GM12874 (cell line): Measurements from ENCODE around the gene SHLD1.

Source experiments
- CTCF ChIP-seq: IDR thresholded peaks from 2 replicates; pipeline ENCODE4 v1.5.1; 2011; ENCODE audit warnings: low read depth, mild to moderate bottlenecking, control low read depth, low read length, moderate library complexity; ENCODE audit not compliant: insufficient read depth

The SHLD1 gene

DNA sequence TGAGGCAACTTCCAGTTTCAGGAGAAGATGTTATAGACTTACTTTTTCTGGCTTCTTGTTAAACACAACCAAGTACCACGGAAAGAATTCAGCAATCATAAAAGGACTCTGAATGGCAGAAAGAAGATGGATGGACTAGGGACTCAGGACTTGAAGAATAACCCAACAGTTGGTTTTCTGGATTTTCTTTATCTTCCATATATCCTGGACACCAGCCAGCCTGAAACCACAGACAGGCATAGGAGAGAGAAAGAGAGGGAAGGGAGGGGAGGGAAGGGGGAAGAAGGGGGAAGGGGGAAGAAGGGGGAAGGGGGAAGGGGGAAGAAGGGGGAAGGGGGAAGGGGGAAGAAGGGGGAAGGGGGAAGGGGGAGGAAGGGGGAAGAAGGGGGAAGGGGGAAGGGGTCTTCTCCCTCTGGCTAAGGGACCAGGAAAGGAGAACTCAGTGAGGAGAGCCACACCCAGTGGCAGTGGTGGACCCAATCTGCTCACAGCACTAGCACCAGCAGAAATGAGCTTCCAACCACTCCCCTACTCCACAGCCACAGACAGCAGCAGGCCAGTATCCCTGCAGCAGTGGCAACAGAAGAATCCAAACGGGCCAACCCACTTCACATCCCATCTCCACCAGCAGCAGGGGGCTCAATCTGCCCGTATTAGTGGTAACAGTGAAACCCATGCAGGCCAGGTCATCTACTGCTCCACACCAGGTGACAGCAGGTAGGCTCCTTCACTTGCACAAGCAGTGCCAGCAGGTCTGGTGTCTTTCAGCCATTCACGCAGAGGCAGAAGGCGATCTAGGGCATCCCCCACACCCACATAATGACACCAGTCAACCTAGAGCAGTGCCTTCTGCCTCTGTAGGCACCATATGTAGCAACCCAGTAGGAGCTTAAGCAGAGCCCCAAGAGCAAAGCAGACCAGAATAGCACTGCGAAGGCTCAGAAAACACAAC lies 121.5 kb downstream of the SHLD1 start:
- TF ChIP-seq CTCF: no peak

DNA sequence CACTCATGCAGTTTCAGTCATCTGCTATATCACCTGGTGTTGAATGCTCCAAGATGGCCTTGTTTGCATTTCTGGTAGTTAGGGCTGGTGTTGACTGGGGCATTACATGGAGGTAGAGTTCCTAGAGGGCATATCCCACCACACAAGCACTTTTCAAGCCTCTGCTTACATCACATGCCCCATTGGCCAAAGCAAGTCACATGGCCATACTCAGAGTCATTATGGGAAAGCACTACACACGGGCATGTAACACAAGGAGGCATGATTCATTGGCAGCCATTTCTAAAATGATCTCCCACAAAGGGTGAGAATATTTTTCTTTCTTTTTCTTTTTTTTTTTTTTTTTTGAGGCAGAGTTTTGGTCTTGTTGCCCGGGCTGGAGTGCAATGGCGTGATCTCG lies 126.9 kb downstream of the SHLD1 start:
- TF ChIP-seq CTCF: no peak

GRCh38 chr20:5880326-5880725 lies 130.1 kb downstream of the SHLD1 start:
- no peak for TF ChIP-seq CTCF

DNA sequence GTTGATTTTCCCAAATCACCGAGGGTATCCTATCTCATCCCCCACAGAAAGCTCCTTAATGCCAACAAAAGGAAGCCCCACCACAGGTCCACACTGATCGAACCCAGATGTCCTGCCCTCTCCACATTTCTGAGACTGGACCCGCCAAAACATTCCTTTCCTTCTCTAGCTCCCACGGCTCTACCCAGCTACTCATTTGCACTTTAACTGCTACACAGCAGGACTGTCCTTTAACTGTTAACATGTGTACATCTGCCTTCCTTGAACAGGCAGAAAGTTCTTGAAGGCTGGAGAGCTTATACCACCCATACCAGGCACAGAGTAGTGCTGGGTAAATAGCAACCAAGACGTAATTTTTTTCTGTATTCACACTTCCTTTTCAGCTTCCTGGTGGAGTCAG lies 131.5 kb downstream of the SHLD1 start:
- TF ChIP-seq CTCF: no peak

DNA sequence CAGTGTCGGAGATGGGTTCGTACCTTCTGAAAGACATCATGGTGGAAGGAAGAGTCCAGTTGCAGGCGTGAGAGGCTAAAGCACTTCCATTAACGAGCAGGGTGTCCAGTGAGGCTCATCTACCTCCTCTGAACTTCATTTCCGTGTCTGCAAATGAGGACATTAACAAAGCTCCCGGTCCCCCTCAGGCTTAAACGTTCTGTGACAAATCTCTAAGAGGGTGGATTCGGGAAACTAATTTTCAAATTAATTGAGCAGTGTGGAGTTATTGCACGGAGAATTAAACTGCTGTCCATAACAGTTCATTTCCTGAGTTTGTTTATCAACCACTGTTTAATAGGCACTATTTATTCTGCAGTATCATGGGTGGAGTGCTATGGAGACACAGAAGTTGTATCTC lies 132.0 kb downstream of the SHLD1 start:
- no peak for TF ChIP-seq CTCF

GRCh38 chr20:5884465-5885335 lies 134.5 kb downstream of the SHLD1 start:
- TF ChIP-seq CTCF: no peak

- TF ChIP-seq CTCF: no peak
Measured at GRCh38 chr20:5885866-5886265, 135.7 kb downstream of the SHLD1 start.
